ENCODE data around the gene C16orf86. TPM values are rescaled to one million over a fixed set of nuclear protein-coding genes. Genes with fewer than 3 reads are reported as not detected.
A peak's percentile ranks its signal among the peaks of the same experiment; 100 is the strongest.

Gene C16orf86
- total RNA-seq, 4 donors from 2014 or later: 0.54 to 6.6 (median 2.0) TPM

DNA sequence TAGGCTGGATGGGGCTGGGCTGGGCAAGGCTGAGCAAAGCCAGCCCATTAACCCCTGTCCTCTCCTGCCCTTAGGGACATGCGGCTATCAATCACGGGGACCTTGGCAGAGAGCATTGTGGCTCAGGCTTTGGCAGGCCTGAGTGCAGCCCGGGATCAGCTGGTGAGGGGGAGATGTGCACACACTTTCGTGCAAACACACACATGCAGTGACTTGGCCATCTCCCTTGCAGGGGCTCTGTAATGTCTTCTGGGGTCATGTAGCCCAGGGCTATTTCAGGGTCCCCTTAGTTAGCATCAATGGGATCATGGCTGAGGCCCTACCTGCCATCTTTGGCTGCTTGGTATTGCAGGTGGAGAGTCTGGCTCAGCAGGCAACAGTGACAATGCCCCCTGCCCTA, 14.8 kb upstream of the C16orf86 start:
- Histone ChIP-seq H3K4me1 (peaks cover 0 to 21% (median 0%) of the 10 kb centered on the region in 4 donors), H3K9me3 (no peaks in the 10 kb centered on the region), H3K27me3 (peaks cover 0 to 37% of the 10 kb centered on the region in 2 donors), H3K27ac (no peak overlapping the region), H3K36me3 (no peaks in the 10 kb centered on the region), H3K4me3 (no peak overlapping the region)
- TF ChIP-seq POLR2A (IDR thresholded peaks at IDR 0.05): no peak
- TF ChIP-seq, protein P1, sequence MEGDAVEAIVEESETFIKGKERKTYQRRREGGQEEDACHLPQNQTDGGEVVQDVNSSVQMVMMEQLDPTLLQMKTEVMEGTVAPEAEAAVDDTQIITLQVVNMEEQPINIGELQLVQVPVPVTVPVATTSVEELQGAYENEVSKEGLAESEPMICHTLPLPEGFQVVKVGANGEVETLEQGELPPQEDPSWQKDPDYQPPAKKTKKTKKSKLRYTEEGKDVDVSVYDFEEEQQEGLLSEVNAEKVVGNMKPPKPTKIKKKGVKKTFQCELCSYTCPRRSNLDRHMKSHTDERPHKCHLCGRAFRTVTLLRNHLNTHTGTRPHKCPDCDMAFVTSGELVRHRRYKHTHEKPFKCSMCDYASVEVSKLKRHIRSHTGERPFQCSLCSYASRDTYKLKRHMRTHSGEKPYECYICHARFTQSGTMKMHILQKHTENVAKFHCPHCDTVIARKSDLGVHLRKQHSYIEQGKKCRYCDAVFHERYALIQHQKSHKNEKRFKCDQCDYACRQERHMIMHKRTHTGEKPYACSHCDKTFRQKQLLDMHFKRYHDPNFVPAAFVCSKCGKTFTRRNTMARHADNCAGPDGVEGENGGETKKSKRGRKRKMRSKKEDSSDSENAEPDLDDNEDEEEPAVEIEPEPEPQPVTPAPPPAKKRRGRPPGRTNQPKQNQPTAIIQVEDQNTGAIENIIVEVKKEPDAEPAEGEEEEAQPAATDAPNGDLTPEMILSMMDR (IDR thresholded peaks at IDR 0.05): no peak
- DNase-seq: no peak

DNA sequence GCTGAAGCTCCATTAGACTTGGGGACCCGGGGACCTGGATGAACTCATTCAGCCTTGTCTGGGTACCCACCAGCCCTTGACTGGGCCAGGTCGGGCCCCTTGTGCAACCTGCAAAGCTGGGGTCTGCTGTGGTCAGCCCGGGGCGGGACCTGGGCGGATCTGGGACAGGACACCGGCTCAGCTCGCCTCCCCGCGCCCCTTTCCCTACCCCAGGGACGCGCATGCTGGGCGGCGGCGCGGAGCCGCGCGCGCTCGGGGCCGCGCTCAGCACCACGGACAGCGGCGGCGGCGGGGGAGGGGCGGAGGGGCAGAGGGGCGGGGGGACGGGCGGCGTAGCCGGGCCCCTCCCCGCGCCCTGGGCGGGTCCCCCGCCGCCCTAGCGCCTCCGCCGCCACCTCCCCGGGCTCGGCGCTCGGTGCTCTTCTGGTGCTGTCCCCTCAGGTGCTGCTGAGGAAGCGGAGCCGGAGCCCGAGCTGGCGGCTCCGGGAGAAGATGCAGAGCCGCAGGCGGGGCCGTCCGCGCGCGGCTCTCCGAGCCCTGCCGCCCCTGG, 14.0 kb upstream of the C16orf86 start:
- Histone ChIP-seq H3K27me3 (peaks cover 0 to 34% of the 10 kb centered on the region in 2 donors), H3K27ac (no peak overlapping the region), H3K4me1 (peaks cover 0 to 21% (median 0%) of the 10 kb centered on the region in 4 donors), H3K4me3 (peak overlapping the region in 2 of 4 donors; percentile 47 to 49), H3K36me3 (peaks cover 0 to 3% (median 0%) of the 10 kb centered on the region in 3 donors), H3K9me3 (no peaks in the 10 kb centered on the region)
- peak in 1 of 3 donors; percentile 58 for DNase-seq
- no peak for TF ChIP-seq POLR2A (IDR thresholded peaks at IDR 0.05)
- TF ChIP-seq, protein P1 (IDR thresholded peaks at IDR 0.05): no peak

DNA sequence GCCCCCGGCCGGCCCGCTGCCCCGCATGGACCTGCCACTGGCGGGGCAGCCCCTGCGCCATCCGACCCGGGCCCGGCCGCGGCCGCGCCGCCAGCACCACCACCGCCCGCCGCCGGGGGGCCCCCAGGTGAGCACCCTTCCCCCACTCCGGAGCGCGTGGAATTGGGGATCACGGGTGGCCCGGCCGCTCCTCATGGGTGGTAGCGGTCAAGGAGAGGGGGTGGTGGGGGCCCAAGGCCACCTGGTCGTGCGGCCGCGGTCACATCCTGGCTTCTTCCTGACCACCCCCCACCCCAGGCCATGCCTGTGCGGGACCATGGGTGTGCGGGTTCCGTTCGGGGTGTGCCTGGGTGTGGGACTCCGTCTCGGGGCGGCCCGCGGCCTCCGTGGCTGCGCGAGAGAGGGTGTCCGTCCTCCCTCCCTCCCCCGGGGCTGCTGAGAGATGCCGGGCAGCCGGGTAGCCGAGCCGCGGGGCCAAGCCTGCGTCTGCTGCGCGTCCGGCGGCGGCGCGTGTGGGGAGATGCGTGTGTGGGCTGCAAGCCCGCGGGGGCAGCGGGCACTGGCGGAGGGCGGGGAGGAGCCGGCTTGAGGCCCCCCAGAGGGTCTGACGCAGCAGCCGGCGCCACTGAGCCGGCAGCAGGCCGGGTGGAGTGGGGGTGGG, 13.4 kb upstream of the C16orf86 start:
- Histone ChIP-seq H3K27ac (no peak overlapping the region), H3K4me3 (peak overlapping the region in 2 of 4 donors; percentile 47 to 49), H3K27me3 (peaks cover 0 to 28% of the 10 kb centered on the region in 2 donors), H3K9me3 (no peaks in the 10 kb centered on the region), H3K4me1 (peaks cover 0 to 18% (median 0%) of the 10 kb centered on the region in 4 donors), H3K36me3 (peaks cover 0 to 3% (median 0%) of the 10 kb centered on the region in 3 donors)
- DNase-seq: no peak
- TF ChIP-seq, protein P1 (IDR thresholded peaks at IDR 0.05): peak in 2 of 6 experiments; percentile 11 to 24
- TF ChIP-seq POLR2A (IDR thresholded peaks at IDR 0.05): no peak

DNA sequence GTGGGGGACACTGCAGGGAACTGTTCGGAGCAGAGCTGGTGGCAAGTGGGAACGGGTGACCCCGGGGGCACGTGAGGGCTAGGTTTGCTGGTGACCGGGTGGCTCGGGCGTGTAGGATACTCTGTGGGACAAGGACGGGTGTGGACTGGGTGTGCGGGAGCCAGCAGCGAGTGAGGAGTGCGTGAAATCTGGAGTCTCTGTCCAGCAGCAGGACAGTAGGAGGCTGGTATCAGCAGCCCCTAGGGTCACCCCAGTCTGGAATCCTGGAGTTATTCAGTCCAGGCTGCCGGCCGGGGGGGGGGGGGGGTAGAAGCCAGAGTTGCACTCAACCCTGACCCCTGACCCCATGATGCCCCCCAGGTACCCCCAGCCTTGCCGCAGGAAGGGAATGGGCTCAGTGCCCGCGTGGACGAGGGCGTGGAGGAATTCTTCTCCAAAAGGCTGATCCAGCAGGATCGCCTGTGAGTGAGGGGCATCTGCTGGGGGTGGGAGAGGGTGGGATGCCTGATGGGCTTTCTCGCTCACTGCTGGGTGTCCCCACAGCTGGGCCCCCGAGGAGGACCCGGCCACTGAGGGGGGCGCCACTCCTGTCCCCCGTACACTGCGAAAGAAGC, 12.7 kb upstream of the C16orf86 start:
- DNase-seq: no peak
- Histone ChIP-seq H3K4me1 (peaks cover 0 to 19% (median 2%) of the 10 kb centered on the region in 4 donors), H3K36me3 (peaks cover 0 to 3% (median 0%) of the 10 kb centered on the region in 3 donors), H3K27me3 (peaks cover 0 to 23% of the 10 kb centered on the region in 2 donors), H3K9me3 (no peaks in the 10 kb centered on the region), H3K4me3 (peak overlapping the region in 1 of 4 donors; percentile 47), H3K27ac (no peak overlapping the region)
- TF ChIP-seq POLR2A (IDR thresholded peaks at IDR 0.05): no peak
- TF ChIP-seq, protein P1 (IDR thresholded peaks at IDR 0.05): no peak

DNA sequence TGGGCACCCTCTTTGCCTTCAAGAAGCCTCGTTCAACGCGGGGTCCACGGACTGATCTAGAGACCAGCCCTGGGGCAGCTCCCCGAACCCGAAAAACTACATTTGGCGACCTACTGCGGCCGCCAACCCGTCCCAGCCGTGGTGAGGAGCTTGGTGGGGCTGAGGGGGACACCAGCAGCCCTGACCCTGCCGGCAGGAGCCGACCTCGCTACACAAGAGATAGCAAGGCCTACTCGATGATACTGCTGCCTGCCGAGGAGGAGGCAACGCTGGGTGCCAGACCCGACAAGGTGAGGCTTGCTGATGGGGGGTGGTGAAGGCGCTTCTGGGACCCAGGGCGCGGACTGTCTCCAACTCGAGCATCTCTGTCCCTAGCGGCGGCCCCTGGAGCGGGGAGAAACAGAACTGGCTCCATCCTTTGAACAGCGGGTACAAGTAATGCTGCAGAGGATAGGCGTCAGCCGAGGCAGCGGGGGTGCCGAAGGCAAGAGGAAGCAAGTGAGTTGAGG, 12.2 kb upstream of the C16orf86 start:
- Histone ChIP-seq H3K27ac (no peak overlapping the region), H3K4me1 (peaks cover 0 to 25% (median 6%) of the 10 kb centered on the region in 4 donors), H3K4me3 (no peak overlapping the region), H3K9me3 (no peaks in the 10 kb centered on the region), H3K36me3 (peaks cover 0 to 3% (median 0%) of the 10 kb centered on the region in 3 donors), H3K27me3 (peaks cover 0 to 19% of the 10 kb centered on the region in 2 donors)
- TF ChIP-seq, protein P1 (IDR thresholded peaks at IDR 0.05): no peak
- no peak for TF ChIP-seq POLR2A (IDR thresholded peaks at IDR 0.05)
- no peak for DNase-seq

Measured in Peyer's patch (tissue), 4 donors.